GM18907 (cell line): ENCODE measurements around the gene PGPEP1.
A peak's percentile ranks its signal among the peaks of the same experiment; 100 is the strongest.

Source experiments
- ATAC-seq: cut with Tn5 transposase; IDR thresholded peaks from one replicate; pipeline ENCODE4 v1.9.1; 2021; ENCODE audit warnings: mild to moderate bottlenecking, moderate library complexity; ENCODE audit not compliant: unreplicated experiment

The PGPEP1 gene

GRCh38 chr19:18340190-18340989, at the start of gene PGPEP1:
Gene PGPEP1 (plus strand): TSS chr19:18340598. CDS start chr19:18340682, 84 bp downstream.
- no peak for ATAC-seq

GRCh38 chr19:18291019-18291524, 49.3 kb upstream of the PGPEP1 start:
- peak; percentile 4 for ATAC-seq

GRCh38 chr19:18291590-18292461, 48.6 kb upstream of the PGPEP1 start:
- ATAC-seq: peak; percentile 41

GRCh38 chr19:18292462-18292809, 48.0 kb upstream of the PGPEP1 start:
- ATAC-seq: no peak

GRCh38 chr19:18292810-18293641, 47.4 kb upstream of the PGPEP1 start:
- ATAC-seq: no peak

GRCh38 chr19:18293642-18294466, 46.5 kb upstream of the PGPEP1 start:
- ATAC-seq: no peak

- ATAC-seq: no peak
Measured at GRCh38 chr19:18294467-18294864, 45.9 kb upstream of the PGPEP1 start.

- ATAC-seq: no peak
Measured at GRCh38 chr19:18295034-18295451, 45.4 kb upstream of the PGPEP1 start.

- no peak for ATAC-seq
Measured at GRCh38 chr19:18297308-18297707, 43.1 kb upstream of the PGPEP1 start.

- no peak for ATAC-seq
Measured at GRCh38 chr19:18298601-18299000, 41.8 kb upstream of the PGPEP1 start.

- ATAC-seq: no peak
Measured at GRCh38 chr19:18299654-18300053, 40.7 kb upstream of the PGPEP1 start.

- no peak for ATAC-seq
Measured at GRCh38 chr19:18300930-18301717, 39.3 kb upstream of the PGPEP1 start.

- ATAC-seq: no peak
Measured at GRCh38 chr19:18301718-18302111, 38.7 kb upstream of the PGPEP1 start.

GRCh38 chr19:18304208-18304457, 36.3 kb upstream of the PGPEP1 start:
- ATAC-seq: no peak

GRCh38 chr19:18304458-18305310, 35.7 kb upstream of the PGPEP1 start:
- ATAC-seq: peak; percentile 44

GRCh38 chr19:18306209-18306887, 34.0 kb upstream of the PGPEP1 start:
- ATAC-seq: no peak

- ATAC-seq: no peak
Measured at GRCh38 chr19:18306888-18307260, 33.5 kb upstream of the PGPEP1 start.

GRCh38 chr19:18307271-18307681, 33.1 kb upstream of the PGPEP1 start:
- ATAC-seq: no peak
